ENCODE measurements around the gene RFNG. TPM values are rescaled to one million over a fixed set of nuclear protein-coding genes. Genes with fewer than 3 reads are reported as not detected.
A peak's percentile ranks its signal among the peaks of the same experiment; 100 is the strongest.

Gene RFNG
- total and polyA plus RNA-seq, 2 of the 13 experiments (the other 11 are each of a cell fraction or from before 2014, with no cell fraction given), result 61.4 to 64.0 TPM

DNA sequence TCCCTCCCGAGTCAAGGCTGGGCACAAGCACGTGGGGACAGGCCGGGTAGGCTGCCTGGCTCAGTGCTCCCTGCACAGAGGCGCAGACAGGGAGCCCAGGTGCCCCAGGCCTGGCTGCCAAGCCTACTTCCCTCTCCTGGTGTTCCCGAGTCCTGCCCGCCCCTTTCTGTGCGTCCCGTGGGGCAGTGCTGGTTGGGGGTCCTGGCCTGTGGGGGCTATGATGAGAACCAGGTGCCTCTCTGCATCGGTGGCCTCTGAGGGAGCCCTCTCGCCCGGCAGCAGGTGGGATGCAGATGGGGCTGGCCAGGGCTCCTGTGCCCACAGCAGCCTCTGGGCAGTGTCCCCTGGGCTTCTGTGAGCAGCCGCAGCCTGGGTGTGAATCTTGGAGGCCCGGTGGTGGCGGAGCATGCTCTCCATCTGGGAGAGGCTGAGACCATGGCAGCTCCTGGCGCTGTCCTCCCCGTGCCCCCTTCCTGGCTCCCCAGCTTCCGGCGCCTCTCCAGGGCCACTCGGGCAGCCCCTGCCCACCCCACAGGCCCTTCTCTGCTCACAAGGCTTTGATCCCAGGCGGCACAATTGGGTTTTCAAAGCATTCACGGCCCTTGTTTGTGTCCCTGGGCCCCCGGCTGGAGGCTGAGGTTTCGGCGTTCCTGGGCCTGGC lies 36.2 kb downstream of the RFNG start (continued):
- TF ChIP-seq CENPX (CRISPR knock-in tag; IDR thresholded peaks at IDR 0.05), result no peak
- TF ChIP-seq, protein P1, sequence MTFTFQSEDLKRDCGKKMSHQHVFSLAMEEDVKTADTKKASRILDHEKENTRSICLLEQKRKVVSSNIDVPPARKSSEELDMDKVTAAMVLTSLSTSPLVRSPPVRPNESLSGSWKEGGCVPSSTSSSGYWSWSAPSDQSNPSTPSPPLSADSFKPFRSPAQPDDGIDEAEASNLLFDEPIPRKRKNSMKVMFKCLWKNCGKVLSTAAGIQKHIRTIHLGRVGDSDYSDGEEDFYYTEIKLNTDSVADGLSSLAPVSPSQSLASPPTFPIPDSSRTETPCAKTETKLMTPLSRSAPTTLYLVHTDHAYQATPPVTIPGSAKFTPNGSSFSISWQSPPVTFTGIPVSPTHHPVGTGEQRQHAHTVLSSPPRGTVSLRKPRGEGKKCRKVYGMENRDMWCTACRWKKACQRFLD (CRISPR knock-in tag; IDR thresholded peaks at IDR 0.05; ENCODE audit: borderline replicate concordance), result no peak
- TF ChIP-seq, protein P2, sequence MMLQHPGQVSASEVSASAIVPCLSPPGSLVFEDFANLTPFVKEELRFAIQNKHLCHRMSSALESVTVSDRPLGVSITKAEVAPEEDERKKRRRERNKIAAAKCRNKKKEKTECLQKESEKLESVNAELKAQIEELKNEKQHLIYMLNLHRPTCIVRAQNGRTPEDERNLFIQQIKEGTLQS (CRISPR knock-in tag; IDR thresholded peaks at IDR 0.05), result no peak
- peak; percentile 68 for TF ChIP-seq ZFX (CRISPR knock-in tag; IDR thresholded peaks at IDR 0.05; ENCODE audit: low read depth)
- TF ChIP-seq HNF4G (IDR thresholded peaks at IDR 0.05; ENCODE audit: borderline replicate concordance, low read depth, low read length), result no peak
- TF ChIP-seq HNF4G (CRISPR knock-in tag; IDR thresholded peaks at IDR 0.05; ENCODE audit: borderline replicate concordance, low read depth), result no peak
- no peak for TF ChIP-seq ZNF24 (IDR thresholded peaks at IDR 0.05)
- TF ChIP-seq NRL (CRISPR knock-in tag; IDR thresholded peaks at IDR 0.05; ENCODE audit: borderline replicate concordance), result peak; percentile 38; the same call in 1 of the 2 replicates
- no peak for TF ChIP-seq ZNF556 (CRISPR knock-in tag; IDR thresholded peaks at IDR 0.05; ENCODE audit: borderline replicate concordance)
- TF ChIP-seq SIN3B (IDR thresholded peaks at IDR 0.05; ENCODE audit: low read length), result no peak
- no peak for TF ChIP-seq IKZF4 (CRISPR knock-in tag; IDR thresholded peaks at IDR 0.05; ENCODE audit: borderline replicate concordance, low read depth, not compliant biosample characterization)
- no peak for TF ChIP-seq JARID2 (CRISPR knock-in tag; IDR thresholded peaks at IDR 0.05; ENCODE audit: insufficient replicate concordance)
- peak; percentile 64; the same call in 1 of the 2 replicates for TF ChIP-seq ZBTB7B (CRISPR knock-in tag; IDR thresholded peaks at IDR 0.05)
- TF ChIP-seq HOXA5 (CRISPR knock-in tag; IDR thresholded peaks at IDR 0.05), result no peak
- no peak for TF ChIP-seq SETDB1 (CRISPR knock-in tag; IDR thresholded peaks at IDR 0.05; ENCODE audit: borderline replicate concordance)
- TF ChIP-seq YY1 (IDR thresholded peaks at IDR 0.05; ENCODE audit: insufficient read depth, insufficient replicate concordance, low read depth, low read length), result peak; percentile 46
- TF ChIP-seq, protein P3, sequence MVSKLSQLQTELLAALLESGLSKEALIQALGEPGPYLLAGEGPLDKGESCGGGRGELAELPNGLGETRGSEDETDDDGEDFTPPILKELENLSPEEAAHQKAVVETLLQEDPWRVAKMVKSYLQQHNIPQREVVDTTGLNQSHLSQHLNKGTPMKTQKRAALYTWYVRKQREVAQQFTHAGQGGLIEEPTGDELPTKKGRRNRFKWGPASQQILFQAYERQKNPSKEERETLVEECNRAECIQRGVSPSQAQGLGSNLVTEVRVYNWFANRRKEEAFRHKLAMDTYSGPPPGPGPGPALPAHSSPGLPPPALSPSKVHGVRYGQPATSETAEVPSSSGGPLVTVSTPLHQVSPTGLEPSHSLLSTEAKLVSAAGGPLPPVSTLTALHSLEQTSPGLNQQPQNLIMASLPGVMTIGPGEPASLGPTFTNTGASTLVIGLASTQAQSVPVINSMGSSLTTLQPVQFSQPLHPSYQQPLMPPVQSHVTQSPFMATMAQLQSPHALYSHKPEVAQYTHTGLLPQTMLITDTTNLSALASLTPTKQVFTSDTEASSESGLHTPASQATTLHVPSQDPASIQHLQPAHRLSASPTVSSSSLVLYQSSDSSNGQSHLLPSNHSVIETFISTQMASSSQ (IDR thresholded peaks at IDR 0.05; ENCODE audit: low read depth), result peak; percentile 68
- TF ChIP-seq, protein P3 (CRISPR knock-in tag; IDR thresholded peaks at IDR 0.05; ENCODE audit: borderline replicate concordance), result no peak; the same call in 1 of the 2 replicates
- peak; percentile 58; the same call in 1 of the 2 replicates for TF ChIP-seq TP53 (CRISPR knock-in tag; conservative IDR thresholded peaks at IDR 0.05)
